Measurements from ENCODE around the gene ITFG1.

- TF ChIP-seq CTCF (IDR thresholded peaks at IDR 0.05), result no peak
- no peak for TF ChIP-seq POLR2A (IDR thresholded peaks at IDR 0.05)
- no peak for TF ChIP-seq POLR2AphosphoS5 (IDR thresholded peaks at IDR 0.05)
- TF ChIP-seq EP300 (IDR thresholded peaks at IDR 0.05), result no peak
Measured at GRCh38 chr16:47483616-47484015, 22.8 kb upstream of the ITFG1 start.

All from suprapubic skin (tissue), 4 donors.